Raji (cell line): ENCODE measurements around the gene GGCX.

ENCODE experiments used
- POLR2A ChIP-seq: IDR thresholded peaks from 2 replicates; pipeline ENCODE4 v1.6.1; 2011; ENCODE audit warnings: low read depth, low read length, control low read depth; ENCODE audit not compliant: insufficient read depth

The GGCX gene

DNA sequence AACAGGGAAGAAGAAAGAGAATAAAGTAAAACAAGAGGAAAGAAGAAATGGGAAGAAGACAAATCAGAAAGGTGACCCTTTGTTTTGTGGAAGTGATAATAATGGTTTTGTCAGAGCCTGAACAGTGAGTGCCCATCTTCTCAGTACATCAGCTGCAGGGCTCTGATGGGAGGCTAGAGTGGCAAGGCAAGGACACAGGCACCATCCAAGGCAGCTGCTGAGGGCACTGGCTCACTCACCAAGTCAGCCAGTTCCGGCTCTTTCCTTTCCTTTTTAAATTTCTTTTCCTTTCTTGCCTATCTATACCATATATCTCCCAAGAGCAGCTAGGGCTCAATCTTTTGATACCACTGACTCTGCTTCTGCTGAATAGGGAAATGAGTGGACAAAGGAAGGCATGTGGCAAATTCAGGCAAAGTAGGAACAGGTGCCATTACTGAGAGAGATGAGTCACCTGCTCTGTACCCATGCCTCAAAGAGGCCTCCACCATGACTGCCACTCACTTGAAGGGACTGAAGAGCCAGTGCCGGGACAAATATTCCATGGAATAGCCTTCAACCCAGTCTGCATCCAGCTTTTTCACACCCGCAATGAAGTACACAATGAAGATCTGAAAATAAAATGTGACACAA, 6.2 kb downstream of the GGCX start:
- no peak for TF ChIP-seq POLR2A

DNA sequence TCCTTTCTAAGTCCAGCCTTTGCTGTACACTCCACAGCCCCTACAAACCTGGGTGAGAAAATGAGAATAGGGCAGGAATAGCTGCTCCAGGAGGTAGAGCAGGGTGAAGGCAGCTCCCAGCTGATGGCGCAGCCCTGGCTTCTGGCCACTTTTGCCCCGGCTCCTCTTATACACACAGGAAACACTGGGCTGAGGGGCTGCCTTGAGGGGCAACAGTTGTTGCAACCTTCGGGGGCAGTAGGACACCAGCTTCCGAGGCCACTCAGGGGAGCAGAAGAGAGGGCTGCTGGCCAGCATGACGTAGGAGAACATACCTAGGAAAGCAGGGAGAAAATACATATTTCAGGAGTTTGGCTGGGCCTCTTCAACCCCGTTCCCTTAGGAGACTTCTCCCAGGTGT, 8.1 kb downstream of the GGCX start:
- no peak for TF ChIP-seq POLR2A

DNA sequence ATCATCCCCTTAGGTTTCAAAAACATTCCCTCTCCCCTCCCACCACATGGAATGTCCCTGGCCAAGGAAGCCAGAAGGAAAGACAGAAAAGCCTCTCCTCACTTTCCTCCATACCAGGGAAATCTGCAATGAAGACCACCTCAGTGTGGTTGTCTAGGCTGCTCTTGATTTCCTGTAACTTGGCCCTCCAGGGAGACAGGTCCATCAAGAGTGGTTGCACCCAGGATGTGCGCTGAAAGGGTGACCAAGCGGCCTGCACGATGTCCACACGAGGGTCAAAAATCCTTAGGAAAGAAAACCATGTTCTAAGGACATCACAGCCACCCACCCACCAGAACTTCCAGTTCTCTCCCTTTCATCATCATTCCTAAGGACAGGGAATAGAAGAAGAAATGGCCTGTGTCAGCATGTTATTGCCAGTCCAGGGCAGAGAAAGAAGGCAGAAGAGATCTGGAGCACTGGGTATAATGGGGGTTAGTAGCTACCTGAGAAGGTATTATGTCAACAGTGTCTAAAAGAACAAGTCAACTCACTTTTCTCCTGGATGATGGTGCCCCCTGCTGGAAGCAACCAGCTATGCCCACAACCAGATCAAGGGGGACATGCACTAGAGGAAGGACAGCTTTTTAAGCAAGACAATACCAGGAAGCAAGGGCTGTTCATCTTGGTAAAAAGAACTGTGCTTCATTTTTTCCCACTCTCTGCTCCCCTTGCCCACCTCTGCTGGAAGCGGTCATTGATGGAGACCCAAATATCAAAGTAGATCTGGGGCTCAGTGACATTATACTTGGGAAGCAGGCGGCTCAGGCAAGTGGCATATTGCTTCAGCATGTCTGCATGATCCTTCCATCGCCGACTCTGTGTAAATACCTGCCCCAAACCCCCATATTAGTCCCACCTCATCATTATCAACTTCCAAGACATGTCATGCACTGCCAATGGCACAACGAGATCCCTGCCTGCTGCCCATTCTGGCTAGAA, 9.3 kb downstream of the GGCX start:
- no peak for TF ChIP-seq POLR2A

DNA sequence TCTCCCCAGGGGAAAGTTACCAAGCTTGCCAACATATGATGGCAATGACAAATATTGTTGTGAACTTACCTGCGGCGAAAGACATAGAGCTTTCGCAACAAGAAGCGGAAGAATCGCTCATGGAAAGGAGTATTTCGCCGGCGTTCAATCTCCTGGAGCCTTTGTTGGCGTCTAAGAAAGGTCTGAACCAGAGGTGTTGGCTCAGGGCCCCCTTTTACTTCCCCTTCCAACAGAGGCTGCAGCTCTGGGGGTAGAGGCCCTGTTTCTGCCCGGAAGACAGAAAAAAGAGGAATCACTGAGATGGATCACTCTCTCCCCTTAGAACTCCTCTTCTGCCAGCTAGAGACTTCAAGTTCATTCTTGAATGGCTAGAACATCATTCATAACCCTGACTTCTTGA, 10.8 kb downstream of the GGCX start:
- no peak for TF ChIP-seq POLR2A

DNA sequence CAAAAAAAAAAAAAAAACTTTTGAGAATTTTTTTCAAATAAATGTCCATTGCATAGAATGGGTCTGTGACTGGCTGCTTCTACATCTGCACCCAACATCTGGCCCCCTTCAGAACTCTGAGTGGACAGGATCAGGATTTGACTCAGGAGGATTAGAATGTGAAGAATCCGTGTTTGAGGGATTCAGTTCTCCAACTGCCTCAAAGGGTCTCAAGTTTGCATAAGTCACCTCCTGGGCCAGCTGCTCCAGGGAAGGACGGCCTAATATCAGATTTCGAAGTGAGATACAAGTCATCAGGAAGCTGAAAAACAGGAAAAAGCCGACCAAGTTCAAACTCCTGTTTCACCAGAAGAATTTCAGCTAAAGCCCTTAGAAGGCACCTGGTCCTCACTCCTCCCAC, 11.5 kb downstream of the GGCX start:
- no peak for TF ChIP-seq POLR2A

DNA sequence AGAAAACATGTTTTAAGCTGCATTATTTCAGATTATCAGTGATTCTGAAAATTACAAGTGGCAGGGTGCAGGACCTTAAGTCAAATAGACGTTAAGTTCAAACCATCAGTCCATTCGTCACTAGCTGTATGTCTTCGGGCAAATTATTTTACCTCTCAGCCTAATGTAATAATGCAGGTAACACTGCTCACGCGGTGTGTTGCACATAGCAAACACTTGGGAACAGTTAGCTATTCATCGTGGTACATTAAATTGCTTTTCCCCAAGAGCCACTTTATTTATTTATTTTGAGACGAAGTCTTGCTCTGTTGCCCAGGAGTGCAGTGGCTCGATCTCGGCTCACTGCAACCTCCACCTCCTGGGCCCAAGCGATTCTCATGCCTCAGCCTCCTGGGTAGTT, 12.2 kb downstream of the GGCX start:
- TF ChIP-seq POLR2A: no peak

DNA sequence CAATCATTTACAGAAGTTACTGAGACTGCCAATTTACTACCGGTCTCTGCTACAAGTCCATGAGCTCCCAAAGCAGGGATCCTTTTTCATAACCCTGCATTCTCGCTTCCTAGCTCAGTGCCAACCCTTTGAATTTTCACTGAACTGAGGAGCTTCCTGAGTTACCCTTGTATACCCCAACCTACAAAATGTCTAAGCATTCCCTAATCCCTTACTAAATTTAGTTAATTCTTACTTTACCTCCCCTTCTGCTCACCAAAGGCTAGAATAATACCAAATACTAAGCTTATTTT, 12.7 kb downstream of the GGCX start:
- TF ChIP-seq POLR2A: no peak

DNA sequence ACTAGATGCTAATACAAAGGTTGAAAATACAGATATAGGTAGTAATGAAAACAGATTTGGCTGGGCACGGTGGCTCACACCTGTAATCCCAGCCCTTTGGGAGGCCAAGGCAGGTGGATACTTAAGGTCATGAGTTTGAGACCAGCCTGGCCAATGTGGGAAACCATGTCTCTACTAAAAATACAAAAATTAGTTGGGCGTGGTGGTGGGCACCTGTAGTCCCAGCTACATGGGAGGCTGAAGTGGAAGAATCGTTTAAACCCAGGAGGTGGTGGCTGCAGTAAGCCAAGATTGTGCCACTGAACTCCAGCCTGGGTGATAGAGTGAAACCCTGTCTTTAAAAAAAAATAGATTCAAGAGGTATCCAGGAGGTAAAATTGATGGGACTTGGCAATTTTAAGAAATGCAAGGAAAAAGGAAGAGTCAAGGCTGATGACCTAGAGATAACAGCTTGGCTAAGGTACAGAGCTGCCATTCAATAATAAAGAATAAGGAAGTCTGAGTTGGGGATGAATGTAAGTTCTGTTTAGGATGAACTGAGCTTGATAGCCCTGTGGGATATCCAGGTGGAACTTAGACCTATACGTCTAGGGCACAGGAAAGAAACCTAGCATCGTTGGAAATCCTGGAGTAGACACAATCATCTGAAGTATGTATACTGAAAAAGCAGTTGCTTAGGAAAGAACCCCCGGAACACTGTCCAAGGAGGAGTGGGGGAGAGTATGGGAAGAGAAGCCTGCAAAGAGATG, 13.3 kb downstream of the GGCX start:
- no peak for TF ChIP-seq POLR2A

DNA sequence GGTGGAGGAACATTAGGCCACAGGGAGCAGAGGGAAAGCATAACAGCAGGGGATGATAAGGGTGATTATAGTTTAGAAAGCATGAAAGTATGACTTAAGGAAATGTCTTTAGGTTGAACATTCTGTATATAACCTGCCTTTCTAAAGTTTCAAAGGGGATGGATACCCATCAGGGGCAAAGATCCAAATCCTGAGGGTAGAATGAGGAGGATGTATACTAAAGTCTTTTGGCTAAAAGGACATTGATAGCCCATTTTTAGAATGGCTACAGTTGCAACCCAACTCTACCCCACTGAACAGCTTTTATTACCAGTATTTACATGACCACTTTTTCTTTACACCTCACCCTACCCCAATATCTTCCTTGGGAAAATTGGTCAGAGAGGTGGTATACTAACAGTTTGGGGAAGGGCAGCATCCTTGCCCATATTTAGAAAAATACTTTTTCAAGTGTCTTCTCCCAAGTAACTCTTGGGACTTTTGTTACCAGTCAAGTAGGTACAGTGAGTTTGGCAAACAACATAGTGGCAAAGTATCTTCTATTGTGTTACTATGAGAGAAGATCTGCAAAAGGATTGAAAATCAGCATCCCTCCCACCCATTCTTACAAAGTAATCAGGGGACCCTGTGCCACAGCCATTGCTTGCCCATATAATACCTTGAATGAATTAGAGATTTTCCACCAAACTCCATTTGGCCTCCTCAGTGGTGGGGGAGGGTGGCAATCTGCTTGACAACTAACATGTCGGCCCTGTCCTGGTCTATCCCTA, 14.0 kb downstream of the GGCX start:
- no peak; the same call in 1 of the 2 replicates for TF ChIP-seq POLR2A

DNA sequence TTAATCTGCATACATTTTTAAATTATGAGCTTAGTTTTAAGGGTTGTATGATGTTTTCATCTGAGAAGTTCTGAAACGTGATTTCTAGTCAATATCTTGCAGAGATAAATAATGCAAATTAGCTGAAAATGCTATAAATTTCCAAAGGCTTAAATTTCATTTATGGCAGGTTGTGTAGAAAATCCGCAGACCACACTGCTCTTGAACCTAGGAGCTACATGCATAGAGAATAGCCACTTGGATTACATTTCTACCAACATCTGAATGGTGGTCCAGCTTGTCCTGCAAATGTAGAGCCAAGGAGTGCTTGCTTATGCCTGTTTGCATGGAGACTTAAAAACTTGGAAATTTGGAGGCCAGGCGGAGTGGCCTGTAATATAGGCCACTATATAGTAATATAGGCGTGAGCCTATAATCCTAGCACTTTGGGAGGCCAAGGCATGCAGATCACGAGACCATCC, 15.5 kb downstream of the GGCX start:
- TF ChIP-seq POLR2A: peak; percentile 24; the same call in 1 of the 2 replicates

DNA sequence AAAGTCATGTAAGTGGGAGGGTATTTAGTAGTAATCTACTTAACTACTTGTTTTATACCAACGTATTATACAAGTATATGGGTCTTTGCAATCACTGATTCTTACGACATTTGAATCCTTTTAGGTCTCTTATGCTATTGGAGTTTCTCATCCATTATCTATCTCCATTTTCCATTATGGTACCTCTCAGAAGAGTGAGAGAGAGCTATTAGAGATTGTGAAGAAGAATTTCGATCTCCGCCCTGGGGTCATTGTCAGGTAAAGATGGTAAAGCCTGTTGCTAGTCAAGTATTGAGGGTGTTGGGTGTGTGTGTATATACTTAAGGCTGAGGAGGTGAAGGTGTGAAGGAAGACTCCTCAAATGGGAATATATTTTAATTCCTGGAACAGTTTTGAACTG, 18.5 kb downstream of the GGCX start:
- no peak for TF ChIP-seq POLR2A

DNA sequence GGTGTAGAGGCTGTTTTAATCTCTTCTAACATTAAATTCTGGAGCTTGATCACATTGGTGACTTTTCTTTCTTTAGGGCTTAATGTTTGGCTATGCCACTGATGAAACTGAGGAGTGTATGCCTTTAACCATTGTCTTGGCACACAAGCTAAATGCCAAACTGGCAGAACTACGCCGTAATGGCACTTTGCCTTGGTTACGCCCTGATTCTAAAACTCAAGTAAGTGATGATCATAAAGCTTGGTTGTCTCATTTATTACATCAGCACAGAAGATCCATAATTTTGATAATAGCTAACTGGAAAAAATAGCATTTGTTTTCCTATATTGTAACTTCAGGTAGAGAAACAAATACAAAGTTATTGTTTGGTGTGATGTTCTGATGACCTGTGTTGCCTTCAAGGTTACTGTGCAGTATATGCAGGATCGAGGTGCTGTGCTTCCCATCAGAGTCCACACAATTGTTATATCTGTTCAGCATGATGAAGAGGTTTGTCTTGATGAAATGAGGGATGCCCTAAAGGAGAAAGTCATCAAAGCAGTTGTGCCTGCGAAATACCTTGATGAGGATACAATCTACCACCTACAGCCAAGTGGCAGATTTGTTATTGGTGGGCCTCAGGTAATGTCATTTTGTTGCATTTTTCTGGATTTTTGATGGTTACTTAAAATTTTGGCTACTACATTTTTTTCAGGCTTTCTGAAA, 19.4 kb downstream of the GGCX start:
- TF ChIP-seq POLR2A: no peak

DNA sequence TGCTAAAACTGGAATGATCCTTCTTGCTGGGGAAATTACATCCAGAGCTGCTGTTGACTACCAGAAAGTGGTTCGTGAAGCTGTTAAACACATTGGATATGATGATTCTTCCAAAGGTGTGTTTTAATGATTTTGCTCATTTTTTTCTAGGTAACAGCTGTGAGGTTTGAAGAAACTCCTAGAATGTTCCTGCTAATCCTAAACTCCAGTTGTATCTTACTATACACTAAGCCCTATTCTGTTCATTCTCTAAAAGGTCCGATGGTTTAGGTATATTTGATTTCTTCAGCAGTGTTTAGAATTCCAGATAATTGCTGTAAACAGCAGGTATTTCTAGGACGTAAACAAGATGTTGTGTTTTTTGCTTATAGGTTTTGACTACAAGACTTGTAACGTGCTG, 20.0 kb downstream of the GGCX start:
- no peak for TF ChIP-seq POLR2A

DNA sequence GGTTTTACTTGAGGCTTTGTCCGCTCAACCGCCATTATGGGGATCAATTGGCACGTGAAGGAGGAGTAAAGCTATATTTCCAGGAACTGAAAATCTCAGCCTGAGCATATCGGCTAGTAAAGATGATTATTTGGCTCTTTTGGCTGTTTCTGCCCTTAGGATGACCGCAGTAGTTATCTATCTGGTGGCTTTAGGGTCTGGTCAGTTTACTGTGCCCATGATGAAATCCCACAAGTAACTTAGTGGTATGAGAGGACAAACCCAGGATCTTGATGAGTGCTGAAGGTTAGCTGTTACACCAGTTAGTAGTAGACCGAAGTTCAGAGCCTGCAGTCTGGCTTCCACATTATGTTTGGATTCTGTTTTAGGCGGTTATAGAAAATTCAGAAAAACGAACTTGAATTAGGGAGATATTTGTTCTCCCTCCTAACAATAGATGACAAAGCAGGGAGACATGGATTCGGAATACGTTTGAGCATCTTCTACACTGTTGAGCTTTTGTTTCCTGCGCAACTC, 21.1 kb downstream of the GGCX start:
- TF ChIP-seq POLR2A: no peak

DNA sequence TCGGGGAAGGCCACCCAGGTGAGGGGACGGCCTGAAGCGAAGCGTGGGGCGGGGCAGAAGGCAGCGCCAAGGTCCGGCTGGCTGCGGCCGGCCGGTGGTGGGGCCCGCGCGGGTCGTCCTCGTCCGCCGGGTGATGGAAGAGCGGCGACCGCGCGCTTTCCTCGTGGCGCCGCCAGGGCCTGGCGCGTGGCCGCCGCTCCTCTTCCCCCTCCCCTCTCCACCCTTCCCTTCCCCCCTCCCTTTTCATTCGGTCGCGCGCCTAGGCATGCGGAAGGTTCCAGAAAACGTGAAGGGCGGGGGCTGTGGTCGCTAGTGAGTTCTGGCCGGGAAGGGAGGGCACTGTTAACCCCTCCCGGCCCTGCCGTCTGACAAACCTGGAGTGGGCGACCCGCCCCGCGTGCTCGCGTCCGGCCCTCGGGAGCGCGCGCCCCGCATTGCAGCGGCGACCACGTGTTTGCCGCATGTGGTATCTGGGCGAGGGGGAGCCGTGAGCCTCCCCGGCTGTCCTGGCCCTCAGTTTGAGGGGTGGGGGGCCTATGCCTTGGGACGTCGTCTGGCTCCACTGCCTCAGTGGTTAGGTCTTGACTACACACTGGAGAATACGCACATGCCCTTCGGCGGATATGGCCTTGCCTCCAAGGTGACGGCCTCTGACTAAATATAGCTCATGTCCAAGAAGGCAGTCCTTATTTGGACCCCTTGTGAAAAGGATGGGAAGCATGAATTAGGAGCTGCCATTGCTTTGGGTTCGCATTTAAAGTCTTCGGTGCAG, 21.7 kb downstream of the GGCX start:
- TF ChIP-seq POLR2A: no peak
